ENCODE results near the gene SUPT16H. TPM values are rescaled to one million over a fixed set of nuclear protein-coding genes. Genes with fewer than 3 reads are reported as not detected.

The SUPT16H gene
- total and polyA plus RNA-seq, 9 donors, result 61.2 to 93.1 (median 76.0) TPM

- no peaks in the 10 kb centered on the region for H3K4me1 ChIP-seq (ENCODE audit: control insufficient read depth, insufficient read depth, low read length)
- WGBS (ENCODE audit: insufficient coverage), result 97% methylated on average over 2 of the region's 9 CpGs
- no peak for DNase-seq
Observed at GRCh38 chr14:21334202-21334906, 49.5 kb downstream of the SUPT16H start.

GRCh38 chr14:21332950-21333349, 50.9 kb downstream of the SUPT16H start:
- WGBS (ENCODE audit: insufficient coverage), result no CpG with 5 or more reads among the region's 2 CpGs
- Histone ChIP-seq H3K27ac (ENCODE audit: low read length) (no peak overlapping the region), H3K27me3 (ENCODE audit: control insufficient read depth, insufficient read depth, low read length) (no peaks in the 10 kb centered on the region), H3K4me1 (ENCODE audit: control insufficient read depth, insufficient read depth, low read length) (no peaks in the 10 kb centered on the region), H3K4me3 (ENCODE audit: low read length) (no peak overlapping the region), H3K9me3 (replicated peaks; ENCODE audit: control insufficient read depth, low read depth, low read length) (no peaks in the 10 kb centered on the region), H3K36me3 (ENCODE audit: control insufficient read depth, insufficient read depth, low read length) (no peaks in the 10 kb centered on the region)
- DNase-seq, result no peak

More at GRCh38 chr14:21334202-21334906, 49.5 kb downstream of the SUPT16H start:
- Histone ChIP-seq H3K27ac (ENCODE audit: low read length) (no peak overlapping the region), H3K4me3 (ENCODE audit: low read length) (no peak overlapping the region), H3K36me3 (ENCODE audit: control insufficient read depth, insufficient read depth, low read length) (no peaks in the 10 kb centered on the region), H3K9me3 (replicated peaks; ENCODE audit: control insufficient read depth, low read depth, low read length) (no peaks in the 10 kb centered on the region), H3K27me3 (ENCODE audit: control insufficient read depth, insufficient read depth, low read length) (no peaks in the 10 kb centered on the region)

- Histone ChIP-seq H3K27ac (ENCODE audit: low read length) (no peak overlapping the region), H3K9me3 (replicated peaks; ENCODE audit: control insufficient read depth, low read depth, low read length) (no peaks in the 10 kb centered on the region), H3K27me3 (ENCODE audit: control insufficient read depth, insufficient read depth, low read length) (no peaks in the 10 kb centered on the region), H3K4me1 (ENCODE audit: control insufficient read depth, insufficient read depth, low read length) (no peaks in the 10 kb centered on the region), H3K36me3 (ENCODE audit: control insufficient read depth, insufficient read depth, low read length) (no peaks in the 10 kb centered on the region), H3K4me3 (ENCODE audit: low read length) (no peak overlapping the region)
- 80% methylated on average over 1 of the region's 1 CpG for WGBS (ENCODE audit: insufficient coverage)
- no peak for DNase-seq
Observed at GRCh38 chr14:21326972-21327371, 56.8 kb downstream of the SUPT16H start.

GRCh38 chr14:21322716-21323115, 61.1 kb downstream of the SUPT16H start:
- Histone ChIP-seq H3K9me3 (replicated peaks; ENCODE audit: control insufficient read depth, low read depth, low read length) (no peaks in the 10 kb centered on the region), H3K4me1 (ENCODE audit: control insufficient read depth, insufficient read depth, low read length) (no peaks in the 10 kb centered on the region), H3K4me3 (ENCODE audit: low read length) (no peak overlapping the region), H3K36me3 (ENCODE audit: control insufficient read depth, insufficient read depth, low read length) (no peaks in the 10 kb centered on the region), H3K27ac (ENCODE audit: low read length) (no peak overlapping the region), H3K27me3 (ENCODE audit: control insufficient read depth, insufficient read depth, low read length) (no peaks in the 10 kb centered on the region)
- no CpG with 5 or more reads among the region's 2 CpGs for WGBS (ENCODE audit: insufficient coverage)
- DNase-seq, result no peak

GRCh38 chr14:21320913-21321312, 62.9 kb downstream of the SUPT16H start:
- DNase-seq, result no peak
- Histone ChIP-seq H3K27ac (ENCODE audit: low read length) (no peak overlapping the region), H3K9me3 (replicated peaks; ENCODE audit: control insufficient read depth, low read depth, low read length) (no peaks in the 10 kb centered on the region), H3K27me3 (ENCODE audit: control insufficient read depth, insufficient read depth, low read length) (no peaks in the 10 kb centered on the region), H3K4me1 (ENCODE audit: control insufficient read depth, insufficient read depth, low read length) (no peaks in the 10 kb centered on the region), H3K4me3 (ENCODE audit: low read length) (no peak overlapping the region), H3K36me3 (ENCODE audit: control insufficient read depth, insufficient read depth, low read length) (no peaks in the 10 kb centered on the region)
- 80% methylated on average over 2 of the region's 2 CpGs for WGBS (ENCODE audit: insufficient coverage)

GRCh38 chr14:21317398-21317797, 66.4 kb downstream of the SUPT16H start:
- H3K27ac ChIP-seq (ENCODE audit: low read length), result no peak overlapping the region
- no peaks in the 10 kb centered on the region for H3K9me3 ChIP-seq (replicated peaks; ENCODE audit: control insufficient read depth, low read depth, low read length)
- DNase-seq, result peak; percentile 19
- H3K27me3 ChIP-seq (ENCODE audit: control insufficient read depth, insufficient read depth, low read length), result no peaks in the 10 kb centered on the region
- H3K4me3 ChIP-seq (ENCODE audit: low read length), result no peak overlapping the region
- WGBS (ENCODE audit: insufficient coverage), result 36% methylated on average over 3 of the region's 3 CpGs
- no peaks in the 10 kb centered on the region for H3K36me3 ChIP-seq (ENCODE audit: control insufficient read depth, insufficient read depth, low read length)
- H3K4me1 ChIP-seq (ENCODE audit: control insufficient read depth, insufficient read depth, low read length), result no peaks in the 10 kb centered on the region

- H3K4me1 ChIP-seq (ENCODE audit: control insufficient read depth, insufficient read depth, low read length), result peaks cover under 1% of the 10 kb centered on the region
- H3K4me3 ChIP-seq (ENCODE audit: low read length), result no peak overlapping the region
- H3K27ac ChIP-seq (ENCODE audit: low read length), result no peak overlapping the region
- DNase-seq, result no peak
- WGBS (ENCODE audit: insufficient coverage), result 91% methylated on average over 11 of the region's 12 CpGs
- H3K9me3 ChIP-seq (replicated peaks; ENCODE audit: control insufficient read depth, low read depth, low read length), result no peaks in the 10 kb centered on the region
- H3K36me3 ChIP-seq (ENCODE audit: control insufficient read depth, insufficient read depth, low read length), result no peaks in the 10 kb centered on the region
- H3K27me3 ChIP-seq (ENCODE audit: control insufficient read depth, insufficient read depth, low read length), result peaks cover 2% of the 10 kb centered on the region
Observed at GRCh38 chr14:21313512-21313911, 70.3 kb downstream of the SUPT16H start.

- DNase-seq, result no peak
- peaks cover 3% of the 10 kb centered on the region for H3K4me1 ChIP-seq (ENCODE audit: control insufficient read depth, insufficient read depth, low read length)
- no peak overlapping the region for H3K4me3 ChIP-seq (ENCODE audit: low read length)
- H3K27ac ChIP-seq (ENCODE audit: low read length), result no peak overlapping the region
- WGBS (ENCODE audit: insufficient coverage), result no CpG with 5 or more reads among the region's 2 CpGs
- no peaks in the 10 kb centered on the region for H3K9me3 ChIP-seq (replicated peaks; ENCODE audit: control insufficient read depth, low read depth, low read length)
- no peaks in the 10 kb centered on the region for H3K36me3 ChIP-seq (ENCODE audit: control insufficient read depth, insufficient read depth, low read length)
- peaks cover 2% of the 10 kb centered on the region for H3K27me3 ChIP-seq (ENCODE audit: control insufficient read depth, insufficient read depth, low read length)
Observed at GRCh38 chr14:21311614-21312013, 72.2 kb downstream of the SUPT16H start.

- no CpG with 5 or more reads among the region's 3 CpGs for WGBS (ENCODE audit: insufficient coverage)
- Histone ChIP-seq H3K4me1 (ENCODE audit: control insufficient read depth, insufficient read depth, low read length) (peaks cover 3% of the 10 kb centered on the region), H3K27ac (ENCODE audit: low read length) (no peak overlapping the region), H3K4me3 (ENCODE audit: low read length) (no peak overlapping the region), H3K9me3 (replicated peaks; ENCODE audit: control insufficient read depth, low read depth, low read length) (no peaks in the 10 kb centered on the region), H3K36me3 (ENCODE audit: control insufficient read depth, insufficient read depth, low read length) (no peaks in the 10 kb centered on the region), H3K27me3 (ENCODE audit: control insufficient read depth, insufficient read depth, low read length) (peaks cover 2% of the 10 kb centered on the region)
- no peak for DNase-seq
Observed at GRCh38 chr14:21309956-21310355, 73.9 kb downstream of the SUPT16H start.

- H3K27ac ChIP-seq (ENCODE audit: low read length), result peak overlapping the region; percentile 20
- WGBS (ENCODE audit: insufficient coverage), result 76% methylated on average over 6 of the region's 8 CpGs
- H3K4me1 ChIP-seq (ENCODE audit: control insufficient read depth, insufficient read depth, low read length), result peaks cover 3% of the 10 kb centered on the region
- H3K4me3 ChIP-seq (ENCODE audit: low read length), result peak overlapping the region; percentile 28
- no peaks in the 10 kb centered on the region for H3K9me3 ChIP-seq (replicated peaks; ENCODE audit: control insufficient read depth, low read depth, low read length)
- no peak for DNase-seq
- no peaks in the 10 kb centered on the region for H3K36me3 ChIP-seq (ENCODE audit: control insufficient read depth, insufficient read depth, low read length)
- H3K27me3 ChIP-seq (ENCODE audit: control insufficient read depth, insufficient read depth, low read length), result peaks cover 2% of the 10 kb centered on the region
Observed at GRCh38 chr14:21309238-21309636, 74.6 kb downstream of the SUPT16H start.

Data from muscle of leg (tissue), 11 donors.